ENCODE data around the gene GAS7.

DNA sequence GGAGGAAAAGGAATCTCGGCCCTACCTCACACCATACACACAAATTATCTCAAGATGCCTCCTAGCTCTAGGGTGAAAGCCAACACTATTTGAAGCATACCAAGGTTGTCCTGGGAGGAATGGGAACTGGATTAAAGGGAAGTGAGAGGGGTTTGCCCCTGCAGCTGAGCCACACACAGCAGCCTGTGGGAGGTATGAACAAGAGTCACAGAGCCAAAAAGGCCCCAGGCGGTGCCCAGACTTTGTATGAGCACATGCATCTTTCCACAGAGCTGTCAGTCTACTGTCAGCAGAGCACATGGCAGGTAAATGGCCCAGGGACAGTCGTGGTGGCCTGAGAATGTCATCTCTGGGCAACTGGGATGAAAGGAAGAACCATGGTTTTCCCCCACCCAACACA is 262.3 kb downstream of the GAS7 start:
- TF ChIP-seq CTCF (IDR thresholded peaks at IDR 0.05) (no peak), POLR2A (IDR thresholded peaks at IDR 0.05) (no peak), POLR2AphosphoS5 (IDR thresholded peaks at IDR 0.05) (no peak), EP300 (IDR thresholded peaks at IDR 0.05) (no peak)
